Islet of Langerhans (tissue), 1 donor: ENCODE data around the gene ANO2.

Experiments
- FAIRE-seq: peaks from one replicate; lab custom pipeline; 2011; peaks lifted over from hg19 to GRCh38; lab: Jason Lieb, UNC

Gene ANO2

DNA sequence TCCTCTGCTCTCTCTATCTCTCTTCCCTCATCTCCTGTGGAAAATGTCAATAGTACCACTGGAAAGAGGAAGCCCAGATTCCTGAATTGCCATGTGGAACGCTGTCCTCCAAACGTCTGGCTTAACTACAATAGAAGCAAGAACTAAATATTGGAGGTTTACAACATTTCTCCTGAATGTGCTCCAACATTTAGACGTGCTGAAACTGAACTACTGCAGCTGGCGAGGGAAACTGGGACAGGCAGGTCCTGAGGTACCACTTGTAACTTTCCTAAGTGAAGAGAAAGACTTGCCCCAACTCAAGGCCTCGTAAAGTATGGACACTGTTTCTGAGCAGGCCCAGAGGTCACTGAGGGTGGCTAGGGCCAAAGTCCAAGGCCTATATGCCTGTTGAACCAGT lies 325.4 kb downstream of the ANO2 start:
- no peak for FAIRE-seq

DNA sequence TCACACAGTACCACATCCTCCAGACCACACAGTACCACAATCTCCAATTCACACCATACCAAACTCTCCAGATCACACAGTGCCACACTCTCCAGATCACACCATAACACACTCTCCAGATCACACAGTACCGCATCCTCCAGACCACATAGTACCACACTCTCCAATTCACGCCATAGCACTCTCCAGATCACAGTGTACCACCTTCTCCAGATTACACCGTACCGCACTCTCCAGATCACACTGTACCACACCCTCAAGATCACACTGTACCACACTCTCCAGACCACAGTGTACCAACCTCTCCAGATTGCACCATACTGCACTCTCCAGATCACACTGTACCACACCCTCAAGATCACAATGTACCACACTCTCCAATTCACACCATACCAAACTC lies 328.2 kb downstream of the ANO2 start:
- no peak for FAIRE-seq

DNA sequence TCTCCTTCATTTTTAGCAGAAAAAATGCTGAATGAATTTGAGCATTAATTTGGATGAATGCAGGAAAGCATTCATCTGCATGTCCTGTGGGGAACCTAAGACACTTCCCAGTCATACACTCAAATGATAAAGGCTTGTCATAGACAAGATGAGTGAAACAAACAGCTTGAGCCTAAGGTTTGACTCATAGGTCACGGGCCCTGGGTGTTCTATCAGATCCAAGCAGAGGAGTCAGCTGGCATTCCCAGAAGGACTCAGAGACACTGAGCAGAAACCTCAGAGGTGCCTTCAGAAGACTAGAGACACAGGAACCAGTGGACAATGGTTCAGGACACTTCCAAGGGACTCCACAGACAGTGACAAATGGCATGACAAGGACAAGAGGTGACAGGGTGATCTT lies 329.3 kb downstream of the ANO2 start:
- FAIRE-seq, result no peak

DNA sequence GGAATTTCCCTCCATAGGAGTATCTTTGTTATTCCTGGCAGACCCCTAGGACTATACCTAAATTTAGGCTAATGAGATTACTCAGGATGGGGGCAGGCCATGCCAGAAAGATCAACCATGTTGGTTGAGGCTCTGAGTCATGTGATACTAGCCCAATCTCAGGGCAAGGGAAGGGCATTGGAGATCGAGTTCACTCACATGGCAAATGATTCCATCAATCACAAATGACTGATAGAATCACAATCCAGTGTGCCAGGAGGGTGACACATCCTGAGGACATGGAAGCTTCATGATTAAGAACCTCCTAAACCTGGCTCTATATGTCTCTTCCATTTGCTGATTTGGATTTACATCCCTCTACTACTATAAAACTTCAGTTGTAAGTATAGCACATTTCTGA lies 330.8 kb downstream of the ANO2 start:
- no peak for FAIRE-seq

DNA sequence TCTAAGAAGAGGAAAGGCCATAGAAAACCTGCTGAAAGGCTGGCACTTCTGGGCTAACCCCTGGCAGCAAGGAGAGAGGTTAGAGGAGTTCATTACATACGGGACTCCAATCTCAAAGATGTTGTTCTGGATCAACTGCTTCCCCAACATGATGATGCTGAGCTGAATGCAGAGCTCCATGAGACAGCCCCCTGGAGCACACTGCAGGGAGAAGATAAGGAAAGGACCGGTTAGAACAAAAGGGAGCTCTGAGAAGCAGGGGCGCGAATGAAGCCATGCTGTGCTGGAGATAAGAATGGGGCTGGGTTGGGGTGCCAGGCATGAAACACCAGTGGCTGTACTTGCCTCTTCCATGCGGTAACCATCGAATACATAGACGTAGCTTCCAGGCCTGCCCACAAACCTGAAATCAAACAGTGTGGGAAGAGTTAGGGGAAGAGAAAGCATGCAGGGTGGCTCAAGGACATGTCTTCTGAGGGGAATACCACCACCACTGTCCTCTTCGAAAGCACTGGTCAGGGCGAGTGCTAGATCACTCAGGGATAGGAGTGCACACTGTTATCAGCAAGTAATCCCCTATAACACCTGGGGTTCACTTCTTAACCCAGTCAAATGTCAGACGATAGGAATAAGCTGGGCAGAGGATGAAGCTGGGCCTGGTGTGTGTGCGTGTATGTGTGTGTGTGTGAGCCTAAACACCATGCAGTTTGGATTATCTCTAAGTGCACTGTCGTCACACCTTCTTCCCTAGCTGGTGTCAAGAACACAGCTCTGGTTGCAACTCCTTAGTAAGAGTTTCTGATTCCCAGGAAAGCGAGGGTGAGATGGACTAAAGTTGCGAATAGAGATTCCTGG lies 332.3 kb downstream of the ANO2 start:
- FAIRE-seq, result no peak

DNA sequence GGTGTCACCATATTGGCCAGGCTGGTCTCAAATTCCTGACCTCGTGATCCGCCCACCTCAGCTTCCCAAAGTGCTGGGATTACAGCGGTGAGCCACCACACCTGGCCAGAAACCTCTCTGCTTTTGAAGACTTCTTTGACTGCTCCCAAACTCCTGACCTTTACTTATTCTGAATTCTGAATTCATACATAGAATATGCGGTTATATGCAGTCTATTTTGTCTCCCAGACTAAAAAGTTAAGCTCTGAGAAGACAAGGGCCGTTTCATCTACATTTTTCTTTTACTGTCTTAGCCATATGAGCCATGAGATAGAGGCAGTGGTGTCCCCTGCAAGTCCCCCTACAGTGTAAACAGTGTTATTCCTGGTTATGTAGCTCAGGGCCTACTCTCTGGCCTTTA lies 333.9 kb downstream of the ANO2 start:
- FAIRE-seq, result no peak

DNA sequence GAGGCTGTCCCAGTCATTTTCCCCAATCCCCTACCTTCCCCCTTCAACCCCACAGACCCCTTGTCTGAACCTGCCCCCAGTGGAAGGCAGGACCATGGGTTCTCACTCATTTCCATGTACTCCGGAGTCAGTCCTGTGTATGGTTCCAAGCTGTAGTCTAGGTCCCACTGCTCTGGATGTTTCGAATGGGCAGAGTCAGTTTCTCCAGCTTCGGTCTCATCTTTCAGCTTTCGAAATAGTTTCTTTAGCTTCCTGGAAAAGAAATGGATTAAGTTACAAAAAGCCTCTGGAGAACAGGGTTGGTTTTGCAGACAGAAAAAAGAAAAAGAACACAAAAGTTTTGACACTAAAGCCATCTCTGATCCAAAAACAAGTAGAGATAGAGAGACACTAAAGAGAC lies 345.7 kb downstream of the ANO2 start:
- FAIRE-seq, result no peak

DNA sequence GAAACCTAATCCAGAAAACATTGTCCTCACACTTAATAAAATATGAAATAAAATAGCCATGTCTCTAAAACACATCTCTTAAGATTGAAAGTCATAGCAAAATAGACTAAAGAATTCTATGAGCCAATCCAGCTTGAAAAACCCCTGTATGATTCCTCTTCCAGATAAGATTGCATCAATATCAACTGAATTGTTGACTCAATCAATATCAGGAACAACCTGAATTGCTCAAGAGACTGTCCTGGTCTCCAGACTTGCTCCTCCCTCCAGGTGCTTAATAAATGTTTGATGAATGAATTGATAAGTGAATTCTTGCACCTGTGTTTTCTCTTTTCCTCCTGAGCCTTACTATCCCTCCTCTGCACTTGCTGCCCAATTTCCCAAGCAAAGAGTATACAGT lies 351.1 kb downstream of the ANO2 start:
- no peak for FAIRE-seq

DNA sequence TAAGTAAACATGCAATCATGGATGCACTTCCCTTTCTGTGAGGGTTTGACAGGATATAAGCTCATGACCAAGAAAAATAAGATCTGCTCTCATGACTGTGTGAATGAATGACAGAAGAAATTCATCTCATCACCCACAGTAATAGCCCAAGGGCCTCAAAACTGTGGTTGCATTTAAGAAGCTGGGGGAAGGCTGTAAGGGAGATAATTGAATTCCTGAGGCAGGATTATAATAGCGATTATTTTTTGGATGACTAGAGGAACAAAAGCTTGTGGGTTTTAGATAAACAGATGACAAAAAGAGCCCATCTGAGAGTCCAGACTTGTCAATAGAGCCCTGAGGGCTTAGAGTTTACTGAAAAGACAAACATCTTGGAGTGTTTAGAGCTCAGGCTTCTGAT lies 352.0 kb downstream of the ANO2 start:
- no peak for FAIRE-seq

DNA sequence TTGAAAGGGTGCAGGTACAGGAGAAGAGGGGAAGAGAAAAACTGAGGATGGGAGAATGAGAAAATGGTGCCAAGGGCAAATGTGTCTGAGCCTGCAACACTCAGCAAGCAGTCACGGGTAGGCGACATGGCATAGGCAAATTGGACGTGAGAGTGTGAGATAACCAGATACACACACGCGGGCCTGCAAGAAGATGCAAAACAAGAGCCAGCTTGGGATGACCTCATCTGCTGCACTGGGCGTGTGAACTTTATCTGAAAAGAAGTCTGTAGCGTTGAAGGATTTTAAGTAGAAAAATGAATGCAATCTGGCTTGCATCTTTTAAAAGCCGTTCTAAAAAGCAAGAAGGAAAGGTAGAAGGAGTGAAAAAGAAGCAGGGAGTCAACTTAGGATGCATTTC lies 352.7 kb downstream of the ANO2 start:
- FAIRE-seq, result no peak

DNA sequence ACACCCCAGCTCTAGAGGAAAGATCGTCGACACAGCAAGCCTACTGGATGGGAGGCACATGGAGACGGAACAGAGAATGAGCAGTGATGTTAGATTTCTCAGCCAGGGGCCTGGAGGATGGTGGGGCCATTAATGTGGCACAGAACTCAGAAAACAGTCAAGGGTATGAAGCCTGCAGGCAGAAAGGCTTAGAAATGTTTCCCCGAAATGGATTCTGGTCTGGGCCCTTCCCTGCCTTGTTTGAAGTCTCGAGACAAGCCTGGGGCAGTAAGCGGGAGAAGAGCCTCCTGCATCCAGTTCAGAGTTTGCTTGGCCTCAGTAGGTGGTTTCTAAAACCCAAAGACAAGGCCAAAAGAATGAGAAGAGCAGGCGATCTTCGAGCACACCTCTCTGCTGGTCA lies 354.7 kb downstream of the ANO2 start:
- FAIRE-seq, result no peak

DNA sequence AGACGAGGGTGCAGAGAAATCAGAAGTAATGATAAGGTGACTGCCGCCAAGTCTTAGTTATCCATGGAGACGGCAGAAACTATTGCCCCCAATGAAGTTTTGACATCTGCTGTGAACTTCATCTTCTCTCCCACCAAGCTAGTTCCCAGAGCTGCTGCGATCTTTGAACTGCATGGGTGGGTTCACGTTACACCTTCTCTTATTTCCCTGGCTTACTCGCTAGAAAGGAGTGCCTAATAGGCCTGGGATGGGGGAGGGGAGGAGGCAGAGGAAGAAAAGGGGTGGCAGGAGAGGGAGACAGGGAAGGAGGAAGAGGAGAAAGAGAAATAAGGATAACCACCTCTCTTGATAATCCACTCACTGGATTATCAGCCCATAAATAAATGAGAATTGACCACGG lies 356.0 kb downstream of the ANO2 start:
- FAIRE-seq, result no peak

DNA sequence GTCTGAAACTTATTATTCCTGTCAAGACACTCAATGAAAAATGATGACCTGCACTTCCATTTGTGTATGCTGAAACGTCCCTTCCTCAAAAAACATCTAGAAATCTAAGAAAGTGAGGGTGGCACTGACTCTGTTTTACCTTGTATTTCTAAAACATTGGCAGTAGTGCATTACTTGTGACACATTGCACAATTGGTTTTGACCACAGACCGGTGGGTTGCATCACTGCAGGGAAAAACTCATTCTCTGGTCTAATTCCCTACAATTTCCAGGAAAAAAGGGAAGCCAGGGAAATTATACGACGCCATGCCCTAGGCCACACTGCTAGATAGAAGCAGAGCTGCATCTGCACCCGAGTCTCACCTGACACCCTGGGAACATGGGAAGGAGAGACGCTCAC lies 356.5 kb downstream of the ANO2 start:
- no peak for FAIRE-seq

DNA sequence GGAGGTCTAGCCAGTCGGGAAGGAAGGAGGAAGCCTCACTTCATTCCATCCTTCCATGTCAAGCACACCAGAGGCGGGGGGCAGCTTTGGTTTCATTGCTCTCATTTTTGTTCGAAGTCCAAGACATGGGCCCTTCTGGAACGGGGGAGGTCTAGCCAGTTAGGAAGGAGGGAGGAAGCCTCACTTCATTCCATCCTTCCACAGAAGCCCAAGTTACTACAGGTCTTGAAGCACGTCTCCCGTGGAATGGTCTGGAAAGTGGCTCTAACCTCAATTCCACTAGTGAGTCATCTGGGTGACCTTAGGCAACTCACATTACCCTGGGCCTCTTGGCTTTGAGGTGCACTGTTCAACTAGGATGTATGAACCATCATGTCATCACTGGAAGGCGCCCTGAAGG lies 356.9 kb downstream of the ANO2 start:
- no peak for FAIRE-seq

DNA sequence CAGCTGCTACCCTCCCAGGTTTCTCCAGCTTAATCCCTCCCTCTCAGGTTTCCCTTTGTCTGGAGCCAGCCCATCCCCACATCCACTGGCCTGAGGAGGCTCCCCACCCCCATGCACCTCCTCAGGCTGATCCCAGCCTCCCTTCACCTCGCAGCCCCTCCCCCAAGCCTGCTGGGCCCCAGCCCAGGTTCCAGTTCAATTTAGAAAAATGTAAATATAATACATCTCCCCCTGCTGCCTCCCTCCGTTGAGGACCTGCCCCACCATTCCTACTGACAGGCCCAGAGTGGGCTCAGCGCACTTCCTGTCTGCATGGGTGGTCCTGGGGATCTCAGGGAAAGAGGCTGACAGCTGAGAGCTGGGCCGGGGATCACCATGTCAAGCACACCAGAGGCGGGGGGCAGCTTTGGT lies 357.3 kb downstream of the ANO2 start:
- FAIRE-seq, result no peak

DNA sequence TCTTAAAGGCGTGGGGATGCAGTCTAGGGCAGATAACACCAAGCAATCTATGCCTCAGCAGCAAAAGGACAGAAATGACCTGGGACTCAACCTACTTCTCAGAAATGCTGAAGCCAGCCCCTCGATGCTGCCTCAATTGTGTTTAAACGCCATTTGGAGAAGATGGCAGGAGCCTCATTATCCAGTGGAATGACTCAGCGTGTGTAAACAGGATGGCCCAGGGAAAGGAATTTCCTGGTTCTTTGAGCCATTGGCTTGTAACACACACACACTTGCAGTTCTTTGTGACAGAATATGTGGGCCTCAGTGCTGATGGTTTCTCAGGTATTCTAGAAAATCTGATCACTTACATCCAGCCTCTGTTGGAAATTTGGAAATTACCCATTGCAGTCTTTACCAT lies 358.9 kb downstream of the ANO2 start:
- FAIRE-seq, result no peak

DNA sequence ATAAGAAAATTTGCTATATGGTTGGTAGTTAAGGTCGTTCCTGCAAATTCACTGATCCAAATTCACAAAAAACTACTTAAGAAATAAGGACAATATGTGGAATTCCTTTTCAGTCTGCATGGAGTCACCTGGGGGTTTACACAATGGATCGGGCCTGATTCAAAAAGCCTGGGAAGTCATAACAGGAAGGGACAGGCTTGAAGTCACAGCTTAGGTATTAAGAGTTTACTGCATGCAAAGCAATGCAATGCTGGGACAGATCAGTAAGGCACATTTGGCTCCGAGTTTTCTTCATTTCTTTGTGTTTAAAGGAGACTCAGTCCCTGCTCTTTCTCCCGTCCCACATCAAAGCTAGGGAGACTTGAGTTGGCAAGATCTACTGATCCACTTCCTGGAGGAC lies 359.9 kb downstream of the ANO2 start:
- FAIRE-seq, result no peak

DNA sequence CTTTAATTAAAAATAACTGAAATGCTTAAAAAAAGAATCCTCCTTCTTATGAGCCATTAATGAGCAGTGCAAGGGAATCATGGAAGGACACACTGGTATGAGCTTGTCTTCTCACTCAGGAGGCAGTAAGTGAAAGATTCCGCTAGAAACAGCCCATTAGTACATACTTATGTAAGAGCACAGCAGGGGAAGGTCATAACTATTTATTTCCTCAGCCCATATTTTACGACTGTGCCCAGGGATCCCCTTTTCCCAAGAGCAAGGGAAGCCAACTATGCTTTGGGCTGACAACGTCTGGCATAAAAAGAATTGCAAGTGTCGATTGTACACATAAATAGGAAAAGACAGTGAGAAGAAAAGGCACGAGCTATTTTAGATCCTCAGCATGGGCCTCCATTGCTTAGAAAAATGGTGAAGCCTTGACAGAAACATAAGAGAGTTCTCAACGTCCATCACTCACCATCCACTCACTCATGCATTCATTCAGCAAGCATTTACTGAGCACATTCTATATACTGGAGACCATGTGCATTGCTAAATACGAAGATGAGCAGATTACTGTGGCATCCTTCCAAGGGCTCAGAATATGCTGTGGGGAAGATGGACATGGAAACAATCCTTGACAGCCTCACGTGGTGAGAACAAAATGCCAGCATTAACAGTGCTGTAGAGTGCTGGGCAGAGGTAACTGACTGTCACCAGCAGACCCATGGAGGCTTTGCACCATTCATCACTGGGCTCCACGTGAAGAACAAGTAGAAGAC lies 360.5 kb downstream of the ANO2 start:
- no peak for FAIRE-seq

DNA sequence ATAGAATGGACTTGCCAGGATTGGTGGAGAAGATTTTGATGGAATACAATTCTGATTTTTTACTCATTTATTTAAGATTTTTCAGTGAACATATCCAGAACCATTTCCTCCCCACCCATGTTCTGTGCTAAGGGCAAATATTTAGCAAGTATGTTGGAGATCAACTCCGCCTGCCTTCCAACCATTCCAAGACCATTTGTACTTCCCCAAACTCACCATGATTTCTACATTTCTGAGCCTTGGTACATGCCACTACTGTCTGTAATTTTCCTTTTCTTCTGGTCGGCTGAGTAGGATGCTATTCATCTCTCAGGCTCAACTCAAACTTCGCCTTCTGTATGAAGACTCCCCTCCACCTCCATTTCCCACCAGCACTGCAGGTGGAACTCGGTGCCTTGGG lies 362.5 kb downstream of the ANO2 start:
- FAIRE-seq, result no peak

DNA sequence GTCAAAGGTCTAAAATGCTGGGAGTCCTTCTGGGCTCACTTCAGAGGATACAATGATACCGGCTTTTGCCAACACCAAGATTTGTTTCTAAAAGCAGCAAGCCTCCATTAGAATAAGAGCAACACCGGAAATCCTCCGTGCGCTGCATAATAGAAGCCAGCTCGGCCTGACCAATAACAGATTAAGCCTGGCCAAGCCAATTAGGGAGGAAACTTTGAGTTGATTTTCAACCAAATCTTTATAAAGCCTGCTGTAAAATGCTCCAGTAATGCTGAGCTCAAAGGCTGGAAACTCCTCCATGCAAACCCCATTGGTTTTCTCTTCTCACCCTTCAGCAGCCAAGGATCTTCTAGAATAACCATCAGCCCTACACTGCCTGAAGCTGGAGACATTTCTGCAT lies 363.0 kb downstream of the ANO2 start:
- FAIRE-seq, result no peak

DNA sequence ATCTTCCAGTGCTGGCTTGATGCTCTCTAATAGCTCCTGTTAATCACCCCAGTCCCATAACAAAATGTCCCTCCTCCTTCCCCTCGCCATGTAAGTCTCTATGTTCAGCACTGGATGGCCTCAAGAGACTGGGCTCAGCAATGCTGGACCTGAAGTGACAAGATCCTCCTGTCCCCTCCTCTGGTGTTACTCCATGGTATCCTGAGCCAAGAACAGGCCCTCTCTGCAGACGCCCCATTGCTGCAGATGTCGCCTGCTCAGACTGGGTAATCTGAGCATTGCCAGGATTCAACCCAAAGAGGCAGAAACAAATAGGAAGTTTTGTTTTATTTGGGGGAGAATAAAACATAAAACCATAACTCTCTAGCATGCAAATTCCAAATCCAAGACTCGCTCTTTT lies 363.4 kb downstream of the ANO2 start:
- FAIRE-seq, result no peak

DNA sequence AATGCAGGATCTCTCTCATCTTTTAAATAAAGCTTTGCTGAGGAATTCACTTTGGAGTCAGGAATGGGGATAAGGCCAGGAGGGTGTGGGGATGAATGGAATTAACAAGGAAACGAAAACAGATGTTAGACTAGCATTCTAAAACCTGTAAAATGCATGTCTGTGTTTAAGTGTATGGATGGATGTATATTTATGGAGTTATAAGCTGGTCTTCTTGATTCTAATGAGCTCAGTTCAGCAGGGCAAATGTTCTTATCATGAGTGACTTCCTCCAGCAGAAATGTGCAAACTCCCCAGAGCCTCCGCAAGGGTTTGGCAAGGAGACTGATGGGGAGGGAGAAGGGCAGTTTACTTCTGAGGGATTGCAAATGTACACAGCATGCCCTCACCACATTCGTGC lies 364.0 kb downstream of the ANO2 start:
- no peak for FAIRE-seq

DNA sequence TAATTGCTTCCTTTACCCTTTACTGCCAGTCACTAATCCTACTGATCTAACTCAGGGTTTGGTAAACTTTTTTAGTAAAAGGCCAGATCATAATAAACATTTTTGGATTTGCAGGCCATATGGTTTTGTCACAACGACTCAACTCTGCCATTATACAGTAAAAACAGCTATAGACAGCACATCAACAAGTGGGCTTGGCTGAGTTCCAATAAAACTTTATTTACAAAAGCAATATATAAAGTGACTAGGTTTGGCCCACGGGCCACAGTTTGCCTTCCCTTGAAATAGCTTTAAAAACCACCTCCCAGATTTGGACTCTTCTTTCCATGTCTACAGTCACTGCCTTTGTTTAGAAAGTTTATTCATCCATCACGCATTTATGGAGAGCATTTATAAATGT lies 366.3 kb downstream of the ANO2 start:
- no peak for FAIRE-seq

DNA sequence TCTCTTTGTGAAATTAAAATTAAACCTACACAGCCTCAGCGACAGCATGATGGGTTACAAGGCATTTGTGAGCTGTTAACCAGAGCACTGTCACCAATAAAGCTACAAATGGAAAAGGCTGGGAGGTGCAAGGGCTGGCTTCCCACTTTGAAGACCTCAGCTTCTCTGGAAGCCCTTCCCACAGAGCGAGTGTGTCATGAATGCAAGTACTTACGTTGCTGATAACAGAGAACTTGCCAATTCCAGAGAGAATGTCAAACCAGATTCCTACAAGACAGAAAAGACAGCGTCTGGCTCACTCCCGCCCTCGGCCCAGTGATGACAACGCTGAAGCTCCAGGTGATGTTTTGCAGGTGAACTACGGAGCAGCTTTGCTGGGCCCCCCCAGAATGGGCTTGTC lies 367.3 kb downstream of the ANO2 start:
- no peak for FAIRE-seq
